RPMI8226 (cell line): ENCODE data around the gene DHX34.
"Not testable (repeated sequence)": the region's sequence is repeated elsewhere in the genome, so short reads cannot be mapped to it uniquely, and the experiment has no call there.

Experiments used
- DNase-seq: peaks from one replicate; pipeline ENCODE4 v3.0.0-alpha.2; 2015

The DHX34 gene, protein sequence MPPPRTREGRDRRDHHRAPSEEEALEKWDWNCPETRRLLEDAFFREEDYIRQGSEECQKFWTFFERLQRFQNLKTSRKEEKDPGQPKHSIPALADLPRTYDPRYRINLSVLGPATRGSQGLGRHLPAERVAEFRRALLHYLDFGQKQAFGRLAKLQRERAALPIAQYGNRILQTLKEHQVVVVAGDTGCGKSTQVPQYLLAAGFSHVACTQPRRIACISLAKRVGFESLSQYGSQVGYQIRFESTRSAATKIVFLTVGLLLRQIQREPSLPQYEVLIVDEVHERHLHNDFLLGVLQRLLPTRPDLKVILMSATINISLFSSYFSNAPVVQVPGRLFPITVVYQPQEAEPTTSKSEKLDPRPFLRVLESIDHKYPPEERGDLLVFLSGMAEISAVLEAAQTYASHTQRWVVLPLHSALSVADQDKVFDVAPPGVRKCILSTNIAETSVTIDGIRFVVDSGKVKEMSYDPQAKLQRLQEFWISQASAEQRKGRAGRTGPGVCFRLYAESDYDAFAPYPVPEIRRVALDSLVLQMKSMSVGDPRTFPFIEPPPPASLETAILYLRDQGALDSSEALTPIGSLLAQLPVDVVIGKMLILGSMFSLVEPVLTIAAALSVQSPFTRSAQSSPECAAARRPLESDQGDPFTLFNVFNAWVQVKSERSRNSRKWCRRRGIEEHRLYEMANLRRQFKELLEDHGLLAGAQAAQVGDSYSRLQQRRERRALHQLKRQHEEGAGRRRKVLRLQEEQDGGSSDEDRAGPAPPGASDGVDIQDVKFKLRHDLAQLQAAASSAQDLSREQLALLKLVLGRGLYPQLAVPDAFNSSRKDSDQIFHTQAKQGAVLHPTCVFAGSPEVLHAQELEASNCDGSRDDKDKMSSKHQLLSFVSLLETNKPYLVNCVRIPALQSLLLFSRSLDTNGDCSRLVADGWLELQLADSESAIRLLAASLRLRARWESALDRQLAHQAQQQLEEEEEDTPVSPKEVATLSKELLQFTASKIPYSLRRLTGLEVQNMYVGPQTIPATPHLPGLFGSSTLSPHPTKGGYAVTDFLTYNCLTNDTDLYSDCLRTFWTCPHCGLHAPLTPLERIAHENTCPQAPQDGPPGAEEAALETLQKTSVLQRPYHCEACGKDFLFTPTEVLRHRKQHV

DNA sequence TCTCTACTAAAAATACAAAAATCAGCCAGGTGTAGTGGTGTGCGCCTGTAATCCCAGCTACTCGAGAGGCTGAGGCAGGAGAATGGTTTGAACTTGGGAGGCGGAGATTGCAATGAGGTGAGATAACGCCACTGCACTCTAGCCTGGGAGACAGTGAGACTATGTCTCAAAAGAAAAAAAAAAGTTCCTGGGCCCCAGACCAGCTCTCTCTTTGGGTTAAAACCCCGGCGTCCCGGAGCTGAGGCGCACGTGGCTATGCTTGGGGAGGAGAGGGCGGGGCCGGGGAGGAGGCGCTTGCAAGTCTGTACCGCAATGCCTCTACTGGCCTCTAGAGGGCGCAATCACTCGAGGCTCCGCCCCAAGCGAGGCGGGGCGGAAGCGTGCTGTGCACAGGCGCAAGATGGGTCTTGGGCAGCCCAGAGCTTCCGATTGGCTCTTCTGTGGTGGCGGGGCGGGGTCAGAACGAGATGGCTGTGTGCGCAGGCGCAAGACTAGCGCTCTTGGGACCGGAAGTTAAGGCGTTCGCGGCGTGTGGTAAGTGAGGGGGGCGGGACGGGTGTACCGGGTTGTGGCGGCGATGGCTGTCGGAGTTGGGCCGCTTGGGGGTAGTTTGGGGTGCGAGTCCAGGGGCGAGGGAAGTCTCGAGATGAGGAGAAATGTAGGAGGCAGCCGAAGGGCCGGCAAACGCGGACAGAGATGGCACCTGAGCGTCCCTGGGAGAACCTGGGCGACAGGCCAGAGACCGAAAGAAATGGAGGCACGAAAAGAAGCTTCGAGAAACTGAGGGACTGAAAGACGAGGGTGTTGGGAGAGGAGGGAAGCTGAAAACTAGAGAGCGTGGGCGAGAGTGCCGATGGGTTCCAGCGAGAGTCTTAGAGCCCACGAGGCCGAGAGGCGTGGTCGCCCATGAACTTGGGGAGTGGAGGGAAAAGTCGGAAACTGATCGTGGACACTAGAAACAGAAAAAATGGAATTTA, at the start of gene DHX34:
Gene DHX34 (plus strand): TSS at position 497 of the 977 bp plus-strand sequence. CDS start 3,716 bp downstream, outside the sequence.
- peak; percentile 96 for DNase-seq

DNA sequence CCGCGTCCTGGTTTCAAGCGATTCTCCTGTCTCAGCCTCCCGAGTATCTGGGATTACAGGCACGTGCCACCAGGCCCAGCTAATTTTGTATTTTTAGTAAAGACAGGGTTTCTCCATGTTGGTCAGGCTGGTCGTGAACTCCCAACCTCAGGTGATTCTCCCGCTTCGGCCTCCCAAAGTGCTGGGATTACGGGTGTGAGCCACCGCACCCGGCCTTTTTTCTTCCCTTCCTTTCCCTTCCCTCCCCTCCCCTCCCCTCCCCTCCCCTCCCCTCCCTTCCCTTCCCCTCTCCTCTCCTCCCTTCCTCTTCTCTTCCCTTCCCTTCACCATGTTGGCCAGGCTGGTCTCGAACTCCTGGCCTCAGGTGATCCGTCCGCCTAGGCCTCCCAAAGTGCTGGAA, 48.2 kb upstream of the DHX34 start:
- not testable (repeated sequence) for DNase-seq

DNA sequence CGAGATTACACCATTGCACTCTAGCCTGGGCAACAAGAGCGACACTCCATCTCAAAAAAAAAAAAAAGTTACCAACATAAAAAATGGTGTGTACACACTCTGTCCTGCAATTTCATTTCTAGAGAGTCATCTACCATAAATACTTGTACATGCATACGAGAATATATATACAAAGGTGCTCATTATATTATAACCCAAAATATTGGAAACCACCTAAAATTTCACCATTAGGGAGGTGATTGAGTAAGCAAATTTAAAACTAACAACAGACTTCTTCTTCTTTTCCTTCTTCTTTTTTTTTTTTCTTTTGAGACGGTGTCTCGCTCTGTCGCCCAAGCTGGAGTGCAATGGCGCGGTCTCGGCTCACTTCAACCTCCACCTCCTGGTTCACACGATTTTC, 46.9 kb upstream of the DHX34 start:
- no peak for DNase-seq

- DNase-seq = no peak
These were observed 45.1 kb upstream of the DHX34 start for GRCh38 chr19:47303966-47304365.

DNA sequence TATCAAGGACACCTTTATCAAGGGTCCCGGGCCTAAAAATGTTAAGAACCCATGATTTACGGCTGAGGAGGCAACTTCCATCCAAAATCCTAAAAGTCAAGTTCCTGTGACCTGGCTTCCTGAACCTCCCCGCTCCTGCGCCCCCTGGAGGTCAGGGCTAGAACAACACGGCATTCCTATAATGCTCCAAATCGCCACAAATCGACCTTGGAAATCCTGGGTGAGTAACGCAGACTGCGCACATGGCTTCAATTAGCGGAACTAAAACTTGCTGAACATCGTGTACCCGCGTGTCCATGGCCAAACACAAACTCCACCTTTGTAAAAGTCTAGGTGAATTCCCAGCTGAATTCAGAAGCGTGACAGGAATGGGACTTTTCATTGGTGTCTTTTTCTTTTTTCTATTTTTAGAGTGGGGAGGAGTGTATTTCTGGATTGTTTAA, 43.8 kb upstream of the DHX34 start:
- DNase-seq = peak; percentile 70

DNA sequence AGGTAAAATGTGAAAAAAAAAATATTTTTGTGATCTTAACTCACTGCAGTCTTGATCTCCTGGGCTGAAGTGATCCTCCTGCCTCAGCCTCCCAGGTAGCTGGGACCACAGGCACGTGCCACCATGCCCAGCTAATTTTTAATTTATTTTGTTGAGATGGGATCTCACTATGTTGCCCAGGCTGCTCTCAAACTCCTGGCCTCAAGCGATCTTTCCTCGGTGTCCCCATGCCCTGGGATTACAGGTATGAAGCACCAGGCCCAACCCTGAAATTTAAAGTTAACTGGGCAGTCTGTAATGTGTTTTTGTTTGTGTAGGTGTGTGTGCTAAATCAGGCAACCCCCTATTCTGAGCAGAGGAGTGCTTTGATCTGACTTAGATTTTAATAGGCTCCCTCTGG, 42.8 kb upstream of the DHX34 start:
- DNase-seq = no peak

GRCh38 chr19:47309038-47309437, 40.1 kb upstream of the DHX34 start:
- no peak for DNase-seq

DNA sequence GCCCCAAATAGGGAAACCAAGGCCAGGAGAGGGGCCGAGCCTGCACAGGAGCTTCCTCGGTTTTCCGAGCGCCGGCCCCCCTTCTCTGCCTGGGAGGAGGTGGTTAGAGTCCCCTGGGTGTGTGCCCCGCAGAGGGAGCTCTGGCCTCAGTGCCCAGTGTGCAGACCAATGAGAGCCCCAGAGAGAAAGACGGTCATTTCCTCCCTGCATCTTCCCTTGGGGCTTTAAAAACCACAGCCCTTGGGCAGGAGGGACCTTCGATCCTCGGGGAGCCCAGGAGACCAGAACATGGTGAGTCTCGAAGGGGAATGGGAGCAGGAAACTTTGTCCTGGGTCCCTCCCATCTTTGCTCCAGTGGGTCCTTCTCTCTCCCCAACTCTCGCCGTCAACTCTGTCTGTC, 39.5 kb upstream of the DHX34 start, which contains the start of gene C5AR1:
Gene C5AR1 (plus strand): TSS at position 254 of the 400 bp plus-strand sequence. CDS start 35 bp downstream, at position 289.
- DNase-seq = no peak

GRCh38 chr19:47310323-47310722, 38.8 kb upstream of the DHX34 start:
- DNase-seq = no peak

- peak; percentile 79 for DNase-seq
These were observed 38.3 kb upstream of the DHX34 start for GRCh38 chr19:47310819-47311218.

GRCh38 chr19:47312366-47313006, 36.6 kb upstream of the DHX34 start:
- DNase-seq = no peak

- no peak for DNase-seq
These were observed 35.3 kb upstream of the DHX34 start for GRCh38 chr19:47313754-47314295.

- peak; percentile 35 for DNase-seq
These were observed 33.8 kb upstream of the DHX34 start for GRCh38 chr19:47315125-47315821.

GRCh38 chr19:47316513-47316912, 32.6 kb upstream of the DHX34 start:
- no peak for DNase-seq

DNA sequence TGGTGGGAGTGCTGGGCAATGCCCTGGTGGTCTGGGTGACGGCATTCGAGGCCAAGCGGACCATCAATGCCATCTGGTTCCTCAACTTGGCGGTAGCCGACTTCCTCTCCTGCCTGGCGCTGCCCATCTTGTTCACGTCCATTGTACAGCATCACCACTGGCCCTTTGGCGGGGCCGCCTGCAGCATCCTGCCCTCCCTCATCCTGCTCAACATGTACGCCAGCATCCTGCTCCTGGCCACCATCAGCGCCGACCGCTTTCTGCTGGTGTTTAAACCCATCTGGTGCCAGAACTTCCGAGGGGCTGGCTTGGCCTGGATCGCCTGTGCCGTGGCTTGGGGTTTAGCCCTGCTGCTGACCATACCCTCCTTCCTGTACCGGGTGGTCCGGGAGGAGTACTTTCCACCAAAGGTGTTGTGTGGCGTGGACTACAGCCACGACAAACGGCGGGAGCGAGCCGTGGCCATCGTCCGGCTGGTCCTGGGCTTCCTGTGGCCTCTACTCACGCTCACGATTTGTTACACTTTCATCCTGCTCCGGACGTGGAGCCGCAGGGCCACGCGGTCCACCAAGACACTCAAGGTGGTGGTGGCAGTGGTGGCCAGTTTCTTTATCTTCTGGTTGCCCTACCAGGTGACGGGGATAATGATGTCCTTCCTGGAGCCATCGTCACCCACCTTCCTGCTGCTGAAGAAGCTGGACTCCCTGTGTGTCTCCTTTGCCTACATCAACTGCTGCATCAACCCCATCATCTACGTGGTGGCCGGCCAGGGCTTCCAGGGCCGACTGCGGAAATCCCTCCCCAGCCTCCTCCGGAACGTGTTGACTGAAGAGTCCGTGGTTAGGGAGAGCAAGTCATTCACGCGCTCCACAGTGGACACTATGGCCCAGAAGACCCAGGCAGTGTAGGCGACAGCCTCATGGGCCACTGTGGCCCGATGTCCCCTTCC, 28.9 kb upstream of the DHX34 start:
- no peak for DNase-seq

GRCh38 chr19:47321630-47322029, 27.5 kb upstream of the DHX34 start:
- no peak for DNase-seq

- DNase-seq = no peak
These were observed 27.1 kb upstream of the DHX34 start for GRCh38 chr19:47322058-47322457.

DNA sequence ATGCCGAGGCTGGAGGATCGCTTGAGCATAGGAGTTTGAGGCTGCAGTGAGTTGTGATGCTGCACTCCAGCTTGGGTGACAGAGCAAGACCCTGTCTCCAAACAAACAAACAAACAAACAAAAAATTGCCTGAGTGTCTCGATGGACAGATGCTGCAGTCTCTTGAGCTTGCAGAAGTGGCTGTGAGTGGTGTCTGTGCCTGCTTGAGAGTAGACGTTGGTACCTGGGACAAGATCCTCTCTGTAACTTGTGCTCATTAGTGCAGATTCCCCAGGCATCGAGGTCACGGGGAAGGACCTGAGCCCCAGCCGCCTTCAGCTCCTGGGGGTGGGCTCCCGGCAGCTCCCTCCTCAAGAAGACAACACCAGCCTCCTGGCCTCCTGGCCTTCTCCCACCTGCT, 25.7 kb upstream of the DHX34 start:
- no peak for DNase-seq

- DNase-seq = no peak
These were observed 25.2 kb upstream of the DHX34 start for GRCh38 chr19:47323872-47324271.
